ENCODE data around the gene OTULIN.

DNA sequence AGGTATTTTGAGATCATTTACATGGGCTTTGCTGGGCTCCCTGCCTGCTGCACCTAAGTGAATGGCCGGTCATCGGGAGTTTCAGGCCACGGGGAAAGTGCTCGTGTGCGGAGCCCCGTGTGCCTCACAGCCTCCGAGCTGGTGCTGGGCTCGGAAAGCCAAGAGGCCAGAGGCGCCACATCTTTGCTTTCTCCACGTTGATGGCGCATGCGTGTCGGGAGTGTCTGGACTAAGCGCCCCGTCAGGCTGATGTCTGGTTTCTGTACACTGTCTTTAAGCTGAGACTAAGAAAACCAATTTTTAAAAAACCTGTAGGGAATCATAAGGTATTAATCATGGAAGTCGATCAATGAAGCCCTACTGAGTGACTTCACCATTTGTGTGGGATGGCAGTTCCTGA lies 69.1 kb downstream of the OTULIN start:
- TF ChIP-seq, protein P1, sequence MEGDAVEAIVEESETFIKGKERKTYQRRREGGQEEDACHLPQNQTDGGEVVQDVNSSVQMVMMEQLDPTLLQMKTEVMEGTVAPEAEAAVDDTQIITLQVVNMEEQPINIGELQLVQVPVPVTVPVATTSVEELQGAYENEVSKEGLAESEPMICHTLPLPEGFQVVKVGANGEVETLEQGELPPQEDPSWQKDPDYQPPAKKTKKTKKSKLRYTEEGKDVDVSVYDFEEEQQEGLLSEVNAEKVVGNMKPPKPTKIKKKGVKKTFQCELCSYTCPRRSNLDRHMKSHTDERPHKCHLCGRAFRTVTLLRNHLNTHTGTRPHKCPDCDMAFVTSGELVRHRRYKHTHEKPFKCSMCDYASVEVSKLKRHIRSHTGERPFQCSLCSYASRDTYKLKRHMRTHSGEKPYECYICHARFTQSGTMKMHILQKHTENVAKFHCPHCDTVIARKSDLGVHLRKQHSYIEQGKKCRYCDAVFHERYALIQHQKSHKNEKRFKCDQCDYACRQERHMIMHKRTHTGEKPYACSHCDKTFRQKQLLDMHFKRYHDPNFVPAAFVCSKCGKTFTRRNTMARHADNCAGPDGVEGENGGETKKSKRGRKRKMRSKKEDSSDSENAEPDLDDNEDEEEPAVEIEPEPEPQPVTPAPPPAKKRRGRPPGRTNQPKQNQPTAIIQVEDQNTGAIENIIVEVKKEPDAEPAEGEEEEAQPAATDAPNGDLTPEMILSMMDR (IDR thresholded peaks at IDR 0.05; ENCODE audit: low read depth, low read length, poor library complexity, severe bottlenecking): no peak
- TF ChIP-seq EZH2phosphoT487 (IDR thresholded peaks at IDR 0.05; ENCODE audit: borderline replicate concordance, low read length): no peak

Measured in DOHH2 (cell line).